Naive B cell (primary cell): Measurements from ENCODE around the gene NFKBIZ. TPM values are rescaled to one million over a fixed set of nuclear protein-coding genes. Genes with fewer than 3 reads are reported as not detected.

Source experiments
- ATAC-seq, 2 donors: fragments of 150-1000 bp; cut with Tn5 transposase; 2 replicates each; pipeline ENCODE4 v1.10.0; 2021; ENCODE audit warnings: low read depth in 2 of 2, mild to moderate bottlenecking in 2 of 2, moderate library complexity in 2 of 2
- DNase-seq: peaks from one replicate; pipeline ENCODE4 v3.0.0; 2022
- H3K27ac Mint-ChIP-seq, 6 donors: one replicate each; pipeline ENCODE4 v1.8.0; 2020 to 2022; ENCODE audit warnings: mild to moderate bottlenecking in 6 of 6, mixed read lengths in 6 of 6, moderate library complexity in 5 of 6, inconsistent platforms in 2 of 6
- H3K27me3 Mint-ChIP-seq, 3 donors: one replicate each; pipeline ENCODE4 v1.8.0; 2021 to 2022; ENCODE audit warnings: mixed read lengths in 3 of 3, mild to moderate bottlenecking in 1 of 3
- H3K36me3 Mint-ChIP-seq, 2 donors: one replicate each; pipeline ENCODE4 v1.8.0; 2020 to 2022; ENCODE audit warnings: mixed read lengths in 2 of 2, inconsistent platforms in 1 of 2, mild to moderate bottlenecking in 1 of 2
- H3K4me1 Mint-ChIP-seq, 3 donors: one replicate each; pipeline ENCODE4 v1.8.0; 2020 to 2022; ENCODE audit warnings: mixed read lengths in 3 of 3, inconsistent platforms in 1 of 3, mild to moderate bottlenecking in 1 of 3, moderate library complexity in 1 of 3
- H3K4me3 Mint-ChIP-seq, 8 donors: one replicate each; pipeline ENCODE4 v1.8.0; 2020 to 2022; ENCODE audit warnings: mild to moderate bottlenecking in 8 of 8, mixed read lengths in 8 of 8, moderate library complexity in 8 of 8, inconsistent platforms in 2 of 8
- H3K9me3 Mint-ChIP-seq, 7 donors: one replicate each; pipeline ENCODE4 v1.8.0; 2020 to 2022; ENCODE audit warnings: mixed read lengths in 7 of 7, mild to moderate bottlenecking in 5 of 7, inconsistent platforms in 2 of 7, moderate library complexity in 1 of 7
- polyA plus RNA-seq, 6 donors: library from polyadenylated mRNA; unstranded; fragments of 300-500 nt; fragmentation: Illumina TruSeq; gene quantifications; one replicate each; pipeline ENCODE4 v1.2.3, GENCODE V29; 2021; ENCODE audit warnings: low read depth in 6 of 6

Gene NFKBIZ
- polyA plus RNA-seq, 6 donors from 2014 or later: 7.4 to 28.5 (median 21.9) TPM

DNA sequence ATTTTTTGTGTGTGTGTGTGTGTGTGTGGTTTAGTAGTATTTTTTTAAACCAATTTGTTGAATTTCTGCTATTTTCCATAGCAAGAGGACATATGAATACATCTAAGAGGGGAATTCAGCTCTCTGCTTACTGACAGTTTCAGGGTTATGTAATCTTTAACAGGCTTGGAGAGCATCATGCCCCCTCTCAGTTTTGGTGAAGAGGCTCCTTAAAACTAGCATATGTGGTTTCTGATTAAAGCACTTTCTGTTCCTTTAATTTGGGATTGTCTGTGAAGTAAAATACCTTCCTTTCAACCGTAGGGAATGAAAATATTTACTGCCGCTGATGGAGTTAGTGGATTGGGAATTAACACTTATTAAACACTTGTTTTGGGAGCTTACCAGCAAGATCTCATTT, 19.4 kb upstream of the NFKBIZ start:
- DNase-seq (no peak), ATAC-seq (no peak)
- Mint-ChIP-seq H3K4me3 (peak overlapping the region; percentile 82 to 98 (median 94)), H3K36me3 (peaks cover 5 to 12% of the 10 kb centered on the region in 2 donors), H3K27ac (peak overlapping the region; percentile 95 to 99 (median 98)), H3K27me3 (no peaks in the 10 kb centered on the region), H3K4me1 (peaks cover 67 to 79% (median 71%) of the 10 kb centered on the region in 3 donors), H3K9me3 (peaks cover 0 to 2% (median 0%) of the 10 kb centered on the region in 7 donors)

DNA sequence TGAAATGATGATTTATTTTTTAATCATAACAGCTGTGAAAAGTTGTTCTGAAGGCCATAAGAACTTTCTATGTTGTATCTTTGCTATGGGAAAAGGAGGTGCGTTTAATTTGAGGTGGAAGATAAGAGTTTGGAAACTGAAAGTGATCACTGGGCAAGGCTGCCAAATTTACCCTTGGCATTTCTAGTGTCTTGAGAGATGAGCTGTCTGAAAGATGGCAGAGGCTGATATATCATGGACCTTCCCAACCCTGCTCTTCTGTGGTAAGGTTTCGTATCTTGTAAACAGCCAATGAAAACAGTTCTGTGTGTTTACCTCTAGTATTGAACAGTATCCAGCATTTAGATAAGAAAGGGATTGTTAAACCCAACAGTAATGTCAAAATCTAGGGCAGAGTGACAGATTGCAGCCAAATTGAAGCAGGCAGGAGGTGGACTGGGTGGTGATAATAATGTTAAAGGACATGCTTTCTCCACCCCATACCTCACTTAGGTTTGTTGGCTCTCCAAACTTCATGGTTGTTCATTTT, 15.8 kb upstream of the NFKBIZ start:
- peaks cover 77 to 93% (median 90%) of the 10 kb centered on the region in 3 donors for H3K4me1 Mint-ChIP-seq
- H3K27me3 Mint-ChIP-seq: no peaks in the 10 kb centered on the region
- H3K27ac Mint-ChIP-seq: peak overlapping the region in 3 of 6 donors; percentile 45 to 79 (median 77)
- H3K9me3 Mint-ChIP-seq: peaks cover 0 to 2% (median 0%) of the 10 kb centered on the region in 7 donors
- no peak for DNase-seq
- peaks cover 12 to 13% of the 10 kb centered on the region in 2 donors for H3K36me3 Mint-ChIP-seq
- peak overlapping the region in 3 of 8 donors; percentile 27 to 45 (median 28) for H3K4me3 Mint-ChIP-seq
- no peak for ATAC-seq

DNA sequence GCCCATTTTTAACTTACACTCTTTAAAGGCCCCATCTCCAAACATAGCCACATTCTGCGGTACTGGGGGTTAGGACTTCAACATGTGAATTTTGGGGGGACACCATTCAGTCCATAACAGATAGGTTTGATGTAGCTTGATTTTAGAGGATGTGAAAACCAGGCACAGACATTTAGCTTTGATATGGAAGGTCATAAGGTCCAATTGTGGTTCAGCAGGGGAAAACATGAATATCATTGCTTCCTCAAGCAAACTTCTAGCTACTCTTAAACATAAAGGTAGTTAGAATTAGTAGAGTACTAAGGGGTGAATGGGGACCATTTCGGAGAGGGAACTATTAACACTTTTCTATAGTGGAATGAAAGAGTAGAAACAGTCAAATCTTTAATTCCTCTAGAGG, 13.6 kb upstream of the NFKBIZ start:
- peak overlapping the region in 4 of 6 donors; percentile 53 to 85 (median 66) for H3K27ac Mint-ChIP-seq
- DNase-seq: no peak
- peaks cover 13 to 18% of the 10 kb centered on the region in 2 donors for H3K36me3 Mint-ChIP-seq
- peaks cover 72 to 84% (median 83%) of the 10 kb centered on the region in 3 donors for H3K4me1 Mint-ChIP-seq
- H3K27me3 Mint-ChIP-seq: no peaks in the 10 kb centered on the region
- peaks cover 0 to 2% (median 0%) of the 10 kb centered on the region in 7 donors for H3K9me3 Mint-ChIP-seq
- ATAC-seq: no peak
- peak overlapping the region in 1 of 8 donors; percentile 24 for H3K4me3 Mint-ChIP-seq

DNA sequence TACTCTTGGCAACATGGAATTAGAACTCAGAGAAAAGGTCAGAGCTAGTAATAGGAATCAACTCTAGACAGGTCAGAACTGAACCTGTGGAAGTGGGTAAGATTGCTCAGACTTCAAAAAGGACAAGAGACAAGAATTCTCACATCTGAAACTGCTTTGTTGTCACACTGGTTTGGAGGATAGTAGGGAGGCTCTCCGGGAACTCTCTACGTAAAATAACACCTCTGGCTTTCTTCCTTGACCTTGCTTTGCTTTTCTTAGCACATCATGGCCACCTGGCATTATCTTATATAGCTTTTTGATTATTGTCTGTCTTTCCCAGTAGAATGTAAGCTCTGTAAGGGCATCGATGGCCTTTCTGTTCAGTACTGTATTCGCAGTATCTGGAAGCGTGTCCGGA, 13.2 kb upstream of the NFKBIZ start:
- Mint-ChIP-seq H3K9me3 (peaks cover 0 to 2% (median 0%) of the 10 kb centered on the region in 7 donors), H3K27me3 (no peaks in the 10 kb centered on the region), H3K4me1 (peaks cover 73 to 83% (median 81%) of the 10 kb centered on the region in 3 donors), H3K27ac (peak overlapping the region in 4 of 6 donors; percentile 53 to 85 (median 66)), H3K4me3 (peak overlapping the region in 1 of 8 donors; percentile 24), H3K36me3 (peaks cover 13 to 18% of the 10 kb centered on the region in 2 donors)
- no peak for ATAC-seq
- DNase-seq: no peak

DNA sequence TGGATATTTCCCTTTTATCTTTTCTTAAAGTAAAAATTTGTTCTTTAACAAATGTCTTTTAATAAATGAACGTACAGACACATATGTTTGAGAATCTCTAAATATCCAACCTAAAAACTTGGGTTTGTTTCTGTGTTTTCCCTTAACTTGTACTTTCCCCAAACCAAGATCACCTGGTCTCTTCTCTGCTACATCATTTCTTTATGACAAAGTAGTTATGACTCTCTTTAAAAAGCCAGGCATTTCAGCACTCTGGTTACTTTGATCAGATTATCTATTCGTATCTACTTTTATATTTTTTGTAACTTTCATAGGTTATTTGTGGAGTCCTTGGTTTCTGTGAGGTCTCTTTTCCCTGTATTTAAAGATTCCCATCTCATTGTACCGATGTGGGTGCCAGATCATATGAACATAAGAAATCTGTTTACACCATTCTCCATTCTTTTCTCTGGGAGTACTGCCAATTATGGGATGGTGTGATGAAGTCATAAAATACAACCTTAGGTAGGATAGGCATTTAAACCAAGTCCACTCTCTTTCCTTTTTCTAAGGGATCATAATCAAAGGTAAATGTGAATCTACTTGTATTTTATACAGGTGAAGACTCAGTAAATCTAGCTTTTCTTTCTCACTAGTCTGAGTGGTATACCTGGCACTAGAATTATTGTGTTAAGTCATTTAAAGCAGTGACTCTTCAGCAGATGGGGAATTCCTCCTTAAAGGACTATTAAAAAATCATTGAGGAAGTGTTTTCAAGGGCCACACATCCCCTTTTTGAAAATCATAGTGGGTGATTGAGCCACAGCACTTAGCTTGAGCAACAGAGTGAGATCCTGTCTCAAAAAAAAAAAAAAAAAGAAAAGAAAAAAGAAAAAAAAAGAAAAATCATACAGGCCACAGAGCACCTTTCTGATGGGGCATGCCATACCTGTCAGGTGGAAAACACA, 12.4 kb upstream of the NFKBIZ start:
- DNase-seq (peak; percentile 57), ATAC-seq (peak; percentile 96 to 97)
- Mint-ChIP-seq H3K4me3 (peak overlapping the region in 7 of 8 donors; percentile 29 to 75 (median 57)), H3K9me3 (peaks cover 0 to 4% (median 1%) of the 10 kb centered on the region in 7 donors), H3K27me3 (no peaks in the 10 kb centered on the region), H3K27ac (peak overlapping the region; percentile 35 to 88 (median 76)), H3K36me3 (peaks cover 17 to 18% of the 10 kb centered on the region in 2 donors), H3K4me1 (peaks cover 69 to 78% (median 75%) of the 10 kb centered on the region in 3 donors)

DNA sequence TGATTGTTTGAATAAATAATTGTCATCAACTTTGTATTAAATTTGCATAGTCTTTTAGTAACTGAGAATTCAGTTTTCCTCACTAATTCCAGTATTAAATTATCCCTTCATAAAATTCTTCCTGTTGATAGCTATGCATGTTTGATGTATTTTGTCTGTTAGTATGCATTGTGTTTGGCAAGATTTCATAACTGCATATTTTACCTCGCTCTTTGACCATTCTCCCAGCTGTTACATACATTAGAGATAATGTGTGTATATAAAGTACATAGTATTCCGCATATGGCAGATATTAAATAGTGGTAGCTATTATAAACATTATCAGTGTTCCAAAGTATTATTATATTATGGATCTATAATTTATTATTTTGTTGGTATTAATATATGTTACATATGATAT, 10.6 kb upstream of the NFKBIZ start:
- Mint-ChIP-seq H3K27ac (peak overlapping the region in 1 of 6 donors; percentile 7), H3K27me3 (no peaks in the 10 kb centered on the region), H3K36me3 (peaks cover 8 to 25% of the 10 kb centered on the region in 2 donors), H3K4me3 (no peak overlapping the region), H3K4me1 (peaks cover 56 to 72% (median 61%) of the 10 kb centered on the region in 3 donors), H3K9me3 (peaks cover 0 to 12% (median 5%) of the 10 kb centered on the region in 7 donors)
- ATAC-seq: no peak
- no peak for DNase-seq

DNA sequence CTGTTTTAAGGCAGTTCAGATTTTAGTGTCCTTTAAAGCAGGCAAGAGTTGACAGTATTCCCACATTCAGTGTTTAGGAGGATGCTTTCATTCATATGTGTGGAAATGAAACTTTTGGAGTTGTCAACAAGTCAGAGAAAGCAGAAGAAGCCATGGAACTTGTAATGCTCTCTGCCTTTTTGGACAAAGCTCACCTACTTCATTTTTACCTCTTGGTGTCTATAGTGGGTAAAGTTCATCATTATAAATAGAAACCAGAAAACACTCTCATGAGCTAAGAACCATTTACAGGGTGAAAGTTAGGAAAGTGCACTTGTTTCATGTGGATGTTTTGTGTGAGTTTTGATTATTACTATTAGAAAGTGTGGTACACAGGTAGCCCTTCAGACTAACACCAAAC, 9.2 kb upstream of the NFKBIZ start:
- DNase-seq (no peak), ATAC-seq (no peak)
- Mint-ChIP-seq H3K27me3 (no peaks in the 10 kb centered on the region), H3K4me1 (peaks cover 43 to 61% (median 48%) of the 10 kb centered on the region in 3 donors), H3K4me3 (no peak overlapping the region), H3K27ac (peak overlapping the region in 2 of 6 donors; percentile 9 to 91), H3K36me3 (peaks cover 6 to 18% of the 10 kb centered on the region in 2 donors), H3K9me3 (peaks cover 0 to 12% (median 5%) of the 10 kb centered on the region in 7 donors)

DNA sequence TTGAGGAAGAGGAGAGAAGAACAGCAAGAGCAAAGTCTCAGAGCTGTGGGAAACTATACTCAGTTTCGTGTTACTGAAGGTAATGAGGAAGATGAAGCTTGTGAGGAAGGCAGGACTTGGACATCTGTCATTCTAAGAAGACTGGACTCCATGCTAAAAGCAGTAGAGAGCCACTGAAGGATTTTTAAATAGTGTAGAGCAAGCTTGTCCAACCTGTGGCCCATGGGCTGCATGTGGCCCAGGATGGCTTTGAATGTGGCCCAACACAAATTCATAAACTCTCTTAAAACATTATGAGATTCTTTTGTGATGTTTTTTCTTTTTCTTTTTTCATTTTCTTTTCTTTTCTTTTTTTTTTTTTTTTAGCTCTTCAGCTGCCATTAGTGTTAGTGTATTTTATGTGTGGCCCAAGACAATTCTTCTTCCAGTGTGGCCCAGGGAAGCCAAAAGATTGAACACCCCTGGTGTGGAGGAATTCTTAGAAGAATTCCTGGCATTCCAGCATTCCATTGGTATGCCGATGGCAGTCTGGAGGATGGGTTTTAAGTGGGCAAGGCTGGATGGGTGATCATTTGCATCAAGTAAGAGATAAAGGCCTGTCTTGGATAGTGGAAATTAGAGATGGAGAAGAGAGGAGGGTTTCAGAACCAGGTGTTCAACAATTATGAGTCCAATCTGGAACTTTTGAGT, 6.9 kb upstream of the NFKBIZ start:
- no peak for DNase-seq
- Mint-ChIP-seq H3K27me3 (no peaks in the 10 kb centered on the region), H3K27ac (peak overlapping the region in 2 of 6 donors; percentile 62 to 83), H3K4me1 (peaks cover 25 to 41% (median 27%) of the 10 kb centered on the region in 3 donors), H3K4me3 (peak overlapping the region in 1 of 8 donors; percentile 27), H3K9me3 (peaks cover 0 to 12% (median 5%) of the 10 kb centered on the region in 7 donors), H3K36me3 (peaks cover 6 to 12% of the 10 kb centered on the region in 2 donors)
- ATAC-seq: no peak

DNA sequence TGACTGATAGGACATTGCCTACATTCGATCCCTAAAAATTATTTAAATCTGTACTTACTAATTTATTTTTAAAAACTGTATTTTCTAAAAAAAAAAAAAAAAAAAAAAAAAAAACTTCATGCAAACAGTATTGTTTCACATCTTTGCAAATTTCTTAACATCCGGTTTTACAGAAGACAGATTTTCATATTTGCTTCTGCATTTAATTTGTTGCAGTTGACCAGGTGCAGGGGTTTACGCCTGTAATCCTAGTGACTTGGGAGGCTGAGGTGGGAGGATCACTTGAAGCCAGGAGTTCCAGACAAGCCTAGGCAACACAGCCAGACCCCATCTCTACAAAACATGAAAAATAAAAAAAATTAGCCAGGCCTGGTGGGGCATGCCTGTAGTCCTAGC, 6.4 kb upstream of the NFKBIZ start:
- Mint-ChIP-seq H3K27me3 (no peaks in the 10 kb centered on the region), H3K36me3 (peaks cover 6 to 12% of the 10 kb centered on the region in 2 donors), H3K27ac (peak overlapping the region in 1 of 6 donors; percentile 56), H3K9me3 (peaks cover 0 to 12% (median 5%) of the 10 kb centered on the region in 7 donors), H3K4me3 (peak overlapping the region in 3 of 8 donors; percentile 35 to 70 (median 48)), H3K4me1 (peaks cover 23 to 41% (median 25%) of the 10 kb centered on the region in 3 donors)
- DNase-seq (no peak), ATAC-seq (peak in 1 of 2 donors; percentile 38)

DNA sequence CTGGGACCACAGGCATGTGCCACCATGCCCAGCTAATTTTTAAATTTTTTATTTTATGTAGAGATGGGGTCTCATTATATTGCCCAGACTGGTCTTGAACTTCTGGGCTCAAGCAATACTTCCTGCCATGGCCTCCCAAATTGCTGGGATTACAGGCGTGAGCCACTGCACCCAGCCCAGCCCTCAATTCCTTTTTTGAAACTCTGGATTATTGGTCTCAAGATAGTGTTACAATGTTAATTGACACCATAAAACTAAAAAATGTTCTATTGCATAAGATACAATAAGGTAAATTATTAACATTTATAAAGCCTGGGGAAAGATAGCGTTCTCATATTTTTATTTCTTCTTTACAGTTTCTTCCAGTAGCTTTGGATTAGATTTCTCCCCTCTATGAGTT, 3.9 kb upstream of the NFKBIZ start:
- Mint-ChIP-seq H3K27me3 (no peaks in the 10 kb centered on the region), H3K27ac (peak overlapping the region in 4 of 6 donors; percentile 15 to 54 (median 32)), H3K36me3 (peaks cover 3 to 12% of the 10 kb centered on the region in 2 donors), H3K9me3 (peaks cover 0 to 12% (median 5%) of the 10 kb centered on the region in 7 donors), H3K4me3 (no peak overlapping the region), H3K4me1 (peaks cover 19 to 39% (median 20%) of the 10 kb centered on the region in 3 donors)
- DNase-seq (no peak), ATAC-seq (no peak)

DNA sequence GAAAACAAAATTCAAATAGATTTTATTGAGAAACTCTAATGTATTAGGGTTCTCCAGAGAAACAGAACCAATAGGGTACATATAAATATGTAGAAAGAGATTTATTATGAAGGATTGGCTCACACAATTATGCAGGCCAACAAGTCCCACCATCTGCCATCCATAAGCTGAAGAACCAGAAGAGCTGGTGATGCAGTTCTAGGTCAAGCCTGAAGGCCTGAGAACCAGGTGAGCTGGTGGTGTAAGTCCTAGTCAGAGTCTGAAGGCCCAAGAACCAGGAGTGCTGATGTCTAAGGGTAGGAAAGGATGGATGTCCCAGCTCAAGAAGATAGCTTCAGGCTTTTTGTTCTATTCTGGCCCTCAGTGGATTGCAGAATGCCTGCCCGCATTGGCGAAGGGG, 2.6 kb upstream of the NFKBIZ start:
- DNase-seq (no peak), ATAC-seq (no peak)
- Mint-ChIP-seq H3K4me3 (peak overlapping the region in 1 of 8 donors; percentile 99), H3K36me3 (peaks cover 5 to 13% of the 10 kb centered on the region in 2 donors), H3K4me1 (peaks cover 24 to 43% (median 27%) of the 10 kb centered on the region in 3 donors), H3K9me3 (peaks cover 0 to 10% (median 4%) of the 10 kb centered on the region in 7 donors), H3K27me3 (no peaks in the 10 kb centered on the region), H3K27ac (peak overlapping the region in 3 of 6 donors; percentile 23 to 69 (median 55))

DNA sequence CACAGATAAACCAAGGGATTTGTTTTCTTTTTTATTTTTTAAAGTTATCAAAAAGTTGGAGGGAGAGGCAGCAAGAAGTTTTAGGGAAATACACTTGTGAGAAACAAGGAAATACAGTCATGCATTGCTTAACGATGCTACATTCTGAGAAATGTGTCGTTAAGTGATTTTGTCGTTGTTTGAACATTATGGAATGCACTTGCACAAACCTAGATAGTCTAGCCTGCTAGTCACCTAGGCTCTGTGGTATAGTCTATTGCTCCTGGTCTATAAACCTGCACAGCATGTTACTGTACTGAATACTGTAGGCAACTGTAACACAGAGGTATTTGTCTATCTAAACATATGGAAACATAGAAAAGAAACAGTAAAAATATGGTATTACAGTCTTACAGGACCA, 2.0 kb upstream of the NFKBIZ start:
- Mint-ChIP-seq H3K27me3 (no peaks in the 10 kb centered on the region), H3K36me3 (peaks cover 11 to 13% of the 10 kb centered on the region in 2 donors), H3K4me1 (peaks cover 25 to 44% (median 28%) of the 10 kb centered on the region in 3 donors), H3K9me3 (peaks cover 0 to 4% (median 0%) of the 10 kb centered on the region in 7 donors), H3K4me3 (peak overlapping the region in 2 of 8 donors; percentile 81 to 99), H3K27ac (peak overlapping the region in 4 of 6 donors; percentile 47 to 96 (median 72))
- DNase-seq: no peak
- no peak for ATAC-seq
